T-helper 2 cell treated with Interferon-gamma antibody and Interleukin-4, amounts not matched to agents 100 ng/mL and 5 ng/mL, for 36 hours (primary cell): Measurements from ENCODE around the gene MTMR3. TPM values are rescaled to one million over a fixed set of nuclear protein-coding genes. Genes with fewer than 3 reads are reported as not detected.

ENCODE experiments used
- intact Hi-C: fragments of 100-400 bp; cut with micrococcal nuclease; formaldehyde crosslinking; loops from one replicate; pipeline ENCODE4 v1.15.1; 2023
- total RNA-seq: library from RNA; stranded (reverse); gene quantifications from 2 replicates; pipeline ENCODE4 v1.2.3, GENCODE V29; 2022

The MTMR3 gene
- total RNA-seq, 1 donor from 2014 or later, result 27.8 TPM

DNA sequence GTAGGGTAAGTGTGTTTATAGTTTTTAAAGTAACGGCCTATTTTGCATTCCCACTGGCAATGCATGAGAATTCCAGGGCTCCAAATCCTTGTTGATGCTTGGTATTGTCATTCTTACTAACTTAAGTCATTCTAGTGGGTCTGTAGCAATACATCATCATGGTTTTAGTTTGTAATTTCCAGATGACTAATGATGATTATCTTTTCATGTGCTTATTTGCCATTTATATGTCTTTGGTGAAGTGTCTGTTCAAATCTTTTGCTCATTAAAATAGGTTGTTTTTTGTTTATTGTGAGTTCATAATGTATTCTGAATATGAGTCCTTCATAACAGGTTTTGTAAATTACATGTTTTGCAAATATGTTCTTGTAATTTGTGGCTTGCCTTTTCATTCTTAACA lies 31.2 kb downstream of the MTMR3 start:
- intact Hi-C loops, result no loop called here

DNA sequence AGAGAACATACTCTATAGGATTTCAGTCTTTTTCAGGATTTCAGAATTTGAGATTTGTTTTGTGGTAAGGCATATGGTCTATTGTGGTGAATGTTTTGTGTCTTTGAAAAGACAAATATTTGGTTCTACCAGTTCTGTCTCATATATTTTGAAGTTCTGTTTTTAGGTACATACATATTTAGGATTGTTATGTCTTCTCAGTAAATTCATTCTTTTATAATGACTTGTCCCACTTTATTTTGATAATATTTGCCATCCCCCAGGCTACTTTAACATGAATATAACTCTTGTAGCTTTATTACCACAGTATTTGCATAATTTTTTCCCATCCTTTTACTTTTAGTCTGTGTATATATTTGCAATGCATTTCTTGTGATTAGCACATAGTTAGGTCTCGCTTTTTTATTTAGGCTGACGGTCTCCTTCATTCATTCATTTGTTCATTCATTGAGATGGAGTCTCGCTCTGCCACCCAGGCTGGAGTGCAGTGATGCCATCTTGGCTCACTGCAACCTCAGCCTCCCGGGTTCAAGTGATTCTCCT lies 32.1 kb downstream of the MTMR3 start:
- intact Hi-C loops, result no loop called here

DNA sequence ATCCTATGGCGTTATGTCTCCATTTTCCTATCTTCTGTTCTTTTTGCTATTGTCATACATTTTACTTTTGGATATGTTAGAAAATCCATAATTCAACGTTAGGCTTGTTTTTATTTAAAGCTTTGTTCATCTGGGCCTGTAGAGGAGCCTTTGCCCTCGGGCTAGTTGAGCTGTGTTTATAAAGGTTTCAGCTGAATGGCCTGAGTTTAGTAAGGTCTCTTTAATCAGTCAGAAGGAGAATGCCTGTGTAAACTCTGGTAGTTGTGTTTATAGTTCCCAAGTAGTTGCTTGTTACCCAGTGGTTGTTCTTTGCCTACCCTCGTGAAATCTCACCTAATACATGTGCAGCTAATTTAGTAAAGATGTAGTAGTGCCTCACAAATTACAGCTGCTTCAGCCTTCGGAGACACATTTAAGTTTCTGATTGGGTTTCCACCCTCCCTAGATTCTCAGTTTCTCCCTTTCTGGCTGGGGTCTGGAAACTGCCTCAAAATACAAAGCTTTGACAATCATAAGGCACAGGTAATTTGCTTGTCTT lies 33.1 kb downstream of the MTMR3 start:
- intact Hi-C loops, result no loop called here

DNA sequence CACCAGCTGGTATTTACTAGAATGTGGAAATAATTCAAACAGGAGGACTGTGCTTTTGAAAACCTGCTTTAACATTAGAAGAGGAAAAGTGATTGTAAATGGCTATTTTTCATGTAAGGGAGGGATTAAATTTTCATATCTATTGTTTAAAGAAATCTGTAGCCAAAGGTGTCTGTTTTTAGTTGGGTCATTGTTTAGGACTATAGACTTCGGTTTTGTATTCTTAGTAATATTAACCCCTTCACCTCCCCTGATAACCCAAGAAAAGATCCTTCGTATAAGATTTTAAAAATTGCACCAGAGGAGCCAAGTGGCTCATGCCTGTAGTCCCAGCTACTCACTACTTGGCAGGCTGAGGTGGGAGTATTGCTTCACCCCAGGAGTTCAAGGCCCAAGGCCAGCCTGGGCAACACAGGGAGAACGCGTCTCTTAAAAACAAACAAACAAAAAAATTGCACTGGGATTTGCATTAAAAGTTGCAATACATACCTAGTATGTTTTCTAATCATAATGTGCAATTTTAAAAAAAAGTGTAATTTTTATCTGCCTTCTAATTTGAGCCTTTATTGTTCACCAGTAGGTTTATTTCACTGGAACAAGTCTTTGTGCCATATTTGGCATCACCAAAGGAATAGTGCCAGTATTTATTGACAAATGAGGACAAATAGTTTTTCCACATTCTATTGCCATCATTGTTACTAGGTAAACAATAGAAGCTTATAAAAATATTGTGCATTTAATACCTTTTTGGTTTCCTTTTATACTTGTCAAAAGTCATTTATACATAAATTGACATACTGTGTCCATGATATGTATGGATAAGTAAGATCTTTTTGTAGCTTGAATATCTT lies 34.3 kb downstream of the MTMR3 start:
- intact Hi-C loops, result no loop called here

DNA sequence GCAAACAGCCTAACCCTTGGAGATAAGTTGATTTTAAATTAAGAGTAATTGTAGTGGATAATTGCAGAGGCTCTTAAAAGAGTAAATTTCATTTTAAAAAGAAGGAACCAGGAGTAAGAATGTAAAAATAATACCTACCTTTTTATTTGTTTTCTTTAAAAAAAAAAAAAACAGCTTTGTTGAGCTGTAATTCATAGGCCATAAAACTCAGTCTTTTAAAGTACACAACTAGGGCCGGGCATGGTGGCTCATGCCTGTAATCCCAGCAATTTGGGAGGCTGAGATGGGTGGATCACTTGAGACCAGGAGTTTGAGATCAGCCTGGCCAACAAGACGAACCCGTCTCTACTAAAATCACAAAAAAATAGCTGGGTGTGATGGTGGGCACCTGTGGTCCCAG lies 42.4 kb downstream of the MTMR3 start:
- intact Hi-C loops, result no loop called here

DNA sequence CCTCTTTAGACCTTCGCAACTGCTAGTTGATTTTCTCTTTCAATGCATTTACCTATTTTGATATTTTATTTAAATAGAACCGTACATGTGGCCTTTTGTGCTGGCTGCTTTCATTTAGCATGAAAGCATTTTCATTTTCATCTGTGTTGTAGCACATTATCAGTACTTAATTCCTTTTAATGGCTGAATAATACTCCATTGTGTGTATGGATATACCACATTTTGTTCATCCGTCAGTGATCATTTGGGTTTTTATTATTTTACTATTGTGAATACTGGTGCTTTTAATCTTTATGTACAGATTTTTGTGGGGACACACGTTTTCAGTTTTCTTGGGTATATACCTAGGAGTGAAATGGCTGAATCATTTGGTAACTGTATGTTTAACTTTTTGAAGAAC lies 43.1 kb downstream of the MTMR3 start:
- intact Hi-C loops, result no loop called here

DNA sequence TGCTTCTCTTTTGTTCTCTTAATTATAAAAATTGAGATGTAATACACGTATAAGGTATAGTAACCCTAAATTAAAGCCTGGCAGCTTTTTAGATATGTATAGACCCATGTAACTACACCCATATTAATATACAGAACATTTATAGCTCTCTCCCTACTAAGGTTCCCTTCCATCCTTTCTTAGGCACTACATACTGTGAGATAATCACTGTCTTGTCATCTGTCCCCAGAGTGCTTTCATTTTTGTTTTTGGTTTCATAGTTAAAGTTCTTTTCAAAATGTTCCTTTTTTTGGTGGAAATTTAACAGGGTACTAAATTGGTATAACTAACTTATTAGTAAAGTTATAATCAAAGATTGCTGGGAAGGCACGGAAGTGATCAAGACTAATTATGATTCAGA lies 49.2 kb downstream of the MTMR3 start:
- intact Hi-C loops, result no loop called here

DNA sequence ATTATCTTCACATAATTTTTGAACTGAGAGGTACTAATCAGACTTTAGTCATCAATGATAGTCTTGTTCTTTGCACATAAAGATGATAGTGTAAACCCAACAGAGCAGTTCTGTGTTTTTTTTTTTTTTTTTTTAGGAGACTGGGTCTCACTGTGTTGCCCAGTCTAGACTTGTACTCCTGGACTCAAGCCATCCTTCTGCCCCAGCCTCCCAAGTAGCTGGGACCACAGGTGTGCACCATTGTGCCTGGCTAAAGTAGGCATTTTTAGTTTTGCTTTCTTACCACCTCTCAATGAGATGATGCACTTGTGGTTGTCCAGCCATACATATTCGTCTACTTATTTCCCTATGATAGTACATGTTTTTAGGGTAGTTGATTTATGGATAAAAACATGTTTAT lies 50.6 kb downstream of the MTMR3 start:
- intact Hi-C loops, result no loop called here

DNA sequence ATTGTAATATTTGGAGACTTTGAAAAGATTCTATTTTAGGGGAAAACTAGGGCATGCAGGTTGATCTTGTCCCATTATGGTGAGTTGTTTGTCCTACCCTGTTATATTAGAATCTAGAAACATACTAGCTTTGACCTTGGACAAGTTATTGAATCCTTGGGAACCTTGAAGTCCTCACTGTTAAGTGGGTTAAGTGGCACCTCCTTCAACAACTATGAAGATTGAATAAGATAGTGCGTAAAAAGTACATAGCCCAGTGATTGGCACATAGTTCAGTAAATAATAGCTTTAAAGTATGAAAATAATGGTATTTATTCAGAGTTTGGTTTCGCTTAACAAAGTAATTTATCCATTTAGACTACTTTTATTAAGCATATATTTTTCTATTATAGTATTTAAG lies 51.6 kb downstream of the MTMR3 start:
- intact Hi-C loops, result no loop called here

DNA sequence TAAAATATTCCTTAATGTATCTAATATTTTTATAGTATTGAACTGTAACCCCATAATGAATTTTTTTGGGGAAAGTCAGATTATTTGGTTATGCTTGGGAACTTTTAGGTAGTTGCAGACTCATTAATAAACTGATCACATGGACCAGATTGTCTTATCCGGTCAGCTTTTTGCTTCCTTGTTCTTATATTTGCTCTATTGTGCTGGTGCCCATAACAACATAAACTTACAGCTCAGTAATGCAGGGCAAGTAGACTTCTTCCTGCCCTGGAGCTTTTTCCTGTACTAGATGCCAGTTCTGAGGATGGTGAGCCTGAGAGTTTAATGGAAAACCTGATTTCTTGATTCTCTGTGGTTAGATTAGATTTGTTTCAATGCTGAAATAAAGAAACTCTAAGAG lies 53.2 kb downstream of the MTMR3 start:
- intact Hi-C loops, result no loop called here

DNA sequence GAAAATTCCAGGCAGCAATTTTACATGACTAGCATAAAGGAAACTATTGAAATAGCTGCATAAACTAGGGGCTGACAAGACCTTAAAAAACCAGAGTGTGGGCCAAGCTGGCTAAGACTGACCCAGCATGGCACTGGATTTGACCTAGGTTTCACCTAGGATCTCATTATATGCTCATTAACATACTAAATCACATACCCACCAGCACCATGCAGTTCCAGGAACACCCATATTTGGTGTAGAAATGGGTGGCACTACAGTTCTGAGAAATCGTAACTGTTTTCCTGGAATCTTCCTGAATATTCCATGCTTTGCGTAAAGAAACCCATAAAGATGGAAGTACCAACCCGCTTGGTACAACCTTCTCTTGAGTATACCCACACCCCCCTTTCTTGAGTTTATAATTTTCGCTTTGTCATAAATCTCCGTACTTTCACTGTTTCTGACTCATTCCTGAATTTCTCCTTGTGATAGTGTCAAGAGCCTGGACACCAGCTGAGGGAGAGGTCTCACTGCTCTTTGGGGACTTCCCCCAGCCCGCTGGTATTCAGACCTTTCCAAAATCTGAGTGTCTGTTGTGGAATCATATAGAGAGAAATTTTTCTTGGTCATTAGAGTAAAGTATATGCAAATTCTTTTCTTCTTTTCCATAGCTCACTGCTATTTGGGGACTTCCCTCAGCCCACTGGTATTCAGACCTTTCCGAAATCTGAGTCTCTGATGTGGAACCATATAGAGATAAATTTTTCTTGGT lies 55.1 kb downstream of the MTMR3 start:
- intact Hi-C loops, result no loop called here

DNA sequence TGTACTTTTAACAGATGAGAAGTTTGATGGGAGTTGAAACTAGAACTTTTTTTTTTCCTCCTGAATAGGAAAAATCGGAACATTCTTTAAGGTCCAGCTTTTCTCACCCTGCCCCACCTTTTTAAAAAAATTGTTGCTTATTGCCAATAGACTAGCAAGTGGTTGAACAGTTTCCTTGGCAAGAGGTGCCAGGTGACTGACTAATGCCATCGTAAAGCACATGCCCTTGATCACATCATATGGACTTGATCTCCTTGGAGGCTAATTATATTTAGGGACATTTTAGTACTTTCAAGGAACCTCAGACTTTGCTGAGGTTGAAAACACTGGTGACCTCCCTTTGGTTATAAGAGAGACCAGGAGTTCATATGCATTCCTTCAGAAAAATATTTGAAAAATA lies 57.6 kb downstream of the MTMR3 start:
- intact Hi-C loops, result no loop called here

DNA sequence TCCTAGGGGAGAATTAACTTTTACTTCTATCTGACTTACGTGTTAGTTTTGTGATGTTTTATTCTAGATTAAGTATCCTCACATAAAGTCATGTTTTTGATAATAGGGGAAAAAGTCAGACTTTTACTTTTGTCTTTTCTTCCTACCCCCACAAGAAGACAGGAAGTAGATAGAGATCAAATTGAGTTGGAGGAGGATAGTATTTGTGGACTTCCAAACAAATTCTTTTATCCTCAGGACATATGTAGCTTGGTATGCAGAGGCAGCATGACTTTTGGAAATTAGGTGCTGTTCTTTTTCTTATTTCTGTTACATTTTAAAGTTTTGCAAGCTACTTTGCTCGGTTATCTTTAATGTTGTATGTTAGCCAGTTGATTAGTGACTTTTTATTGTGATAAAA lies 61.4 kb downstream of the MTMR3 start:
- intact Hi-C loops, result no loop called here

DNA sequence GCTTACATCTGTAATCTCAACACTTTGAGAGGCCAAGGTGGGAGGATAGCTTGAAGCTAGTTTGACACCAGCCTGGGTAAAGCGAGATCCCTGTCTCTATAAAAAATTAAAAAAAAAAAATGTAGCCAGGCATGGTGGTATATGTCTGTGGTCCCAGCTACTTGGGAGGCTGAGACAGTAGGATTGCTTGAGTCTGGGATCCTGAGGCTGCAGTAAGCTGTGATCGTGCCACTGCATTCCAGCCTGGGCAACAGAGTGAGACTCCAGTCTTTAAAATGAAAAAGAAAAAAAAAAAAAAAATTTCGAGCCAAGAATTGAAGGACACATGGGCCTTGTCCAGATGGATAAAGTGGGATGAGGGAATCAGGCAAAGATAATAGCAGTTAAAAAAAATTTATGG lies 62.5 kb downstream of the MTMR3 start:
- intact Hi-C loops, result no loop called here

DNA sequence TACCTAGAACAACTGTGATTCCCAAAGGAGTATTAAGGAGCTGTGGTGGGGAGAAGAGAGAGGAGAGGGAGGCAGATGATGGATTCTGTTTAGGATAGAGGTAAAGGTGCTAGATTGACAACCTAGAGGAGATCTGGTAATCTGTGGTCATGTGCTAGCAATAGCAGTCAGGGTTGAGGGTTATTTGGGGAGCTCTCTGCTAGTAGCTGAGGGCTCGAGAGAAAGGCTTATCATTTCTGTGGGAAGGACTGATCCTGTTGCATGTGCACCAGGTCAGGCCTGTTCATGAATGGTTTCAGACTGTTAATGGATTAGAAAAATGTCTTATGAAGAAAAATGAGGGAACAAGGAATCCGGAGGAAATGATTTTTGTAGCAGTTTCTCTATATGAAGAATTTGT lies 63.2 kb downstream of the MTMR3 start:
- intact Hi-C loops, result no loop called here

DNA sequence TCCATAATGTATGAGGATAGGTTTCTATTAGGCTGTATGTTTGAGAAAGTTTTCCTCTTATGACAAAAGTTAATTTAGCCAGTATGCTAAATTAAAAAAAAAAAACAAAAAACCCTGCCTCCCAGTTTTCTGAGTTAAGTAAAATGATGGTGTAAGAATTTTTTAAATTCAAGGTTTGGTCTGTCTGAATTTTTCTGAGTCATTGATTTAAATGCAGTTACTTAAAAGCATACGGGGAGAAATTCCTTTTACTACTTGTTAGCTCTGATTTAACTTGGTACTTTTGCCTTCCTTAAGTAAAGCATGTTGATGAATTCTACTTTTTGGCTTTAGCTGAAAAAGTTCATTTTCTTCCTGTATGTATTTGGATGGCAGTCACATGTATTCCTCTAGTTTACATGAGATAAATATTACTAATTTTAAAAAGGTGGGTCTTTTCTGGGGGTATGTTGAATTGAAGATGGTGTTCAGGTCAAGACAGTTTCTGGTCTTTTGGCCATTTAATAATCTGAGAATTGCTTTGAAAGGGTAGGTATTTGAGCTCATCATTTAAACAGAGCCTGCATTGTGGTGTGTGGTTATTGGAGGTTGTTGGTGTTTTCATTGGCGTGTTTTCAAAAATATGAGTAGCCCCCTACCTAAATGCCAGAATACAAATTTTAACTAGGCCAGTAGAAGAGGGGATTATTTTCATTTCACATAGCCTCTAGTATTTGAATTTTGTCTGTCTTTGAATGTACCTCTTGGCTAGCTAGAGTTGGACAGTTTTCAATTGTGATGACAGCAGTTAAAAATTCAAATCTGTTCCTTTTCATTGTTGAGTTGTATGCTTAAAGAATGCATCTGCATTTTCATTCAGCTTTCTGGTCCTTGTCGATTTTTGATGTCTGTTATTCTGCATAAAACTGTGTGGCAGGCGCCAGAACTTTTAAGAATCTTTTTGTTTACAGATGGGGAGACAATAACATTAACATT lies 64.7 kb downstream of the MTMR3 start:
- intact Hi-C loops, result no loop called here

DNA sequence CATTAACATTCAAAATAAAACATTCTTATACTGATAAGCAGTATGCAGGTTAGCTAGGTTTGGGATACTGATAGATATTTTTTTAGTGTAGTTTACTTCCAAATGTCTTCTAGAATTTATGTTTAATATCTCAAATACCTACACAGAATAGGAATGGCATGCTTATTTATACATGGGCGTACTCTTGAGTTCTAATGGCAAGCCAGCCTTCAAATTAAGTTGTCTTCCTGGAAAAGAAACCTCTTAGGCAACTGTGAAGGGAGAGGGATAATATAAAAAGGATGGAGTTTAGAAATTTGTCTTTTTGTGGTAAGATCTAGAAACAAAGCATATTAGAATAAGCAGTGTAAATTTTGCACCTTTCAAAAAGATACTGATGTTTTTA lies 65.4 kb downstream of the MTMR3 start:
- intact Hi-C loops, result no loop called here

DNA sequence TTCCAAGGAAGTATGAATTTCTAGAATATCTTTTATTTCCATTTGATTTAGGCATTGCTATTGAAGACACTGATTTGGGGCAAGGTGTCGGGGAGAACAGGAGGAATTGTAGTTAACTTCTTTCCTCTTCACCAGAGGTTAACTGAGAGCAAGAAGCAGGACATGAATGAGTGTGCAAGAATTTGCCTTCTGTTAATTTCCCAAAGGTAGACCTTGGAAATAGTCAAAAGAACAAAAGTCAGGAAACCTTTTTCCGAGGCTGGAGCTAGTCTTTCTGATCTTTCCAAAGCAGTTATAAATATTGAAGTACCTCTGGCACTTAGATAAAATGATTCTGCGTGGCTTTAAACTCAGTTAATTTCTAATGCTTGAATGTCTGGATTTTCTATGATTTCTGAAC lies 66.9 kb downstream of the MTMR3 start:
- intact Hi-C loops, result no loop called here

DNA sequence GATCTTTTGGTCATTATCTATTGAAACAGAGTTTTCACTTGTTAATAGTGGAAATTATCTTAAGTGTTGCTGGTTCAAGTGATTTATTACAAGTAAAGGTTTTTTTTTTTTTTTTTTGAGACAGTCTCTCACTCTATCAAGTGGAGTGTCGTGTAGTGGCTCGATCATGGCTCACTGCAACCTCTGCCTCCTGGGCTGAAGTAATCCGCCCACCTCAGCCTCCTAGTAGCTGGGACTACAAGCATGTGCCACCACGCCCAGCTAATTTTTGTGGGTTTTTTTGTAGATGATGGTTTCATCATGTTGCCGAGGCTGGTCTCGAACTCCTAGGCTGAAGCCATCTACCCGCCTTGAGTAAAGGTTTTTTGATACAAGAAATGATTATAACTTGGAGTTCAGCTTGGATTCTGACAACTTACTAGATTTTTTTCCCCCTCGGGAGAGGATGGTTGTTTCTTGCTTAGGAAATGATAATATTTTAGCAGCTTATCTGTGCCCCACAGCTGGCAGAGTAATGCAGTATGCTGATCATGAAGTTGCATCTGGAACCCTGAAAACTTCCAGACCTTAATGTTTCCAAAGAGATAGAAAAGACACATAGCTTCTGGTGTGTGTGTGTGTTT lies 68.9 kb downstream of the MTMR3 start:
- intact Hi-C loops, result no loop called here

DNA sequence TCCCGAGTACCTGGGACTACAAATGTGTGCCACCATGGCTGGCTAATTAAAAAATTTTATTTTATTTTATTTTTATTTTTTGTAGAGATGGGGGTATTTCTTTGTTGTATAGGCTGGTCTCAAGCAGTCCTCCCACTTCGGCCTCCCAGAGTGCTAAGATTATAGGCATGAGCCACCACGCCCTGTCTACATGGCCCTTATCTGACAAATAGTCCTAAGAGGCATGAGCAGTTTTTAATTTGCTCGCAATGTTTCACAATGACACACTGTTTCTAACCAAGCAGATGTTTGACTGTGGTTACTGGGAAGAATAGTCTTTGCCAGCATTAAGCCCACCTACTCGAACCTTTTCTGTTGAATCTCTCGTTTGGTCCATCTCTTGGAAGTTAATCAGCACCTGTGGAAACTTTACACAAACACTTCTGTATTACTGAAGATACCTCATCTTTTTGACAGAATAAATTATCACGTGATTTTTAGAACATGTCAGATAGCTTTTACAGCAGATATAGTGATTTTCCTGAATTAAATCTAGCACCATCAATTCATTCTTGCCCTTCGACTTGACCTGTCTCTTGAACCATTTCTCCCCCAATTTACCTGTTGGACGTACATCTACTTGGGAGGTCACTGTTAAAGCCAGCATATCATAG lies 71.4 kb downstream of the MTMR3 start:
- intact Hi-C loops, result no loop called here
